Sigmoid colon (tissue), 4 donors: ENCODE results near the gene PJA2.
"Not testable (repeated sequence)": the region's sequence is repeated elsewhere in the genome, so short reads cannot be mapped to it uniquely, and the experiment has no call there.

Source experiments
- EP300 ChIP-seq, 4 donors: sonication (generic); formaldehyde crosslinking; IDR thresholded peaks; one replicate each; pipeline ENCODE4 v1.6.1; 2017; ENCODE audit warnings: antibody characterized with exemption in 4 of 4
- POLR2A ChIP-seq, 2 donors: fragments of 450-650 bp; IDR thresholded peaks; one replicate each; pipeline ENCODE4 v1.6.1; 2016; ENCODE audit warnings: antibody characterized with exemption in 2 of 2, mild to moderate bottlenecking in 2 of 2, moderate library complexity in 2 of 2
- POLR2AphosphoS5 ChIP-seq, 4 donors: sonication (generic); formaldehyde crosslinking; IDR thresholded peaks; one replicate each; pipeline ENCODE4 v1.6.1; 2017; ENCODE audit warnings: antibody characterized with exemption in 4 of 4
- TF ChIP-seq, protein P1 (sequence below), 4 experiments: fragments of 450-650 bp in 3 of 4; fragments of 200-600 bp in 1 of 4; IDR thresholded peaks; one replicate each; pipeline ENCODE4 v1.5.1; 2016 to 2019; ENCODE audit warnings: antibody characterized with exemption in 4 of 4, mild to moderate bottlenecking in 3 of 4, moderate library complexity in 2 of 4

DNA sequence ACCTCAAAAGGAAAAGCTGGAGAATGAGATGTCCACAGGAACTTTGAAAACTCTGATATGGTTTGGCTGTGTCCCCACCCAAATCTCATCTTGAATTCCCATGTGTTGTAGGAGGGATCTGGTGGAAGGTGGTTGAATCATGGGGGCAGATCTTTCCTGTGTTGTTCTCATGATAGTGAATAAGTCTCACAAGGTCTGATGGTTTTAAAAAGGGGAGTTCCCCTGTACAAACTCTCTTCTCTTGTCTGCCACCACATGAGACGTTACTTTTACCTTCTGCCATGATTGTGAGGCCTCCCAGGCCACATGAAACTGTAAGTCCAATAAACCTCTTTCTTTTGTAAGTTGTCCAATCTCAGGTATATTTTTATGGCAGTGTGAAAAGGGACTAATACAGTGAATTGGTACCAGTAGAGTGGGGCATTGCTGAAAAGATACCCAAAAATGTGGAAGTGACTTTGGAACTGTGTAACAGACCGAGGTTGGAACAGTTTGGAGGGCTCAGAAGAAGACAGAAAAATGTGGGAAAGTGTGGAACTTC is 4.2 kb upstream of the PJA2 start:
- TF ChIP-seq POLR2AphosphoS5, POLR2A, EP300 (IDR thresholded peaks at IDR 0.05): not testable (repeated sequence)
- TF ChIP-seq, protein P1, sequence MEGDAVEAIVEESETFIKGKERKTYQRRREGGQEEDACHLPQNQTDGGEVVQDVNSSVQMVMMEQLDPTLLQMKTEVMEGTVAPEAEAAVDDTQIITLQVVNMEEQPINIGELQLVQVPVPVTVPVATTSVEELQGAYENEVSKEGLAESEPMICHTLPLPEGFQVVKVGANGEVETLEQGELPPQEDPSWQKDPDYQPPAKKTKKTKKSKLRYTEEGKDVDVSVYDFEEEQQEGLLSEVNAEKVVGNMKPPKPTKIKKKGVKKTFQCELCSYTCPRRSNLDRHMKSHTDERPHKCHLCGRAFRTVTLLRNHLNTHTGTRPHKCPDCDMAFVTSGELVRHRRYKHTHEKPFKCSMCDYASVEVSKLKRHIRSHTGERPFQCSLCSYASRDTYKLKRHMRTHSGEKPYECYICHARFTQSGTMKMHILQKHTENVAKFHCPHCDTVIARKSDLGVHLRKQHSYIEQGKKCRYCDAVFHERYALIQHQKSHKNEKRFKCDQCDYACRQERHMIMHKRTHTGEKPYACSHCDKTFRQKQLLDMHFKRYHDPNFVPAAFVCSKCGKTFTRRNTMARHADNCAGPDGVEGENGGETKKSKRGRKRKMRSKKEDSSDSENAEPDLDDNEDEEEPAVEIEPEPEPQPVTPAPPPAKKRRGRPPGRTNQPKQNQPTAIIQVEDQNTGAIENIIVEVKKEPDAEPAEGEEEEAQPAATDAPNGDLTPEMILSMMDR (IDR thresholded peaks at IDR 0.05), result not testable (repeated sequence)
